ENCODE results near the gene GPR152. TPM values are rescaled to one million over a fixed set of nuclear protein-coding genes. Genes with fewer than 3 reads are reported as not detected.

GPR152 gene
- polyA plus RNA-seq, 3 donors, result not detected

GRCh38 chr11:67458266-67458665 is 5.7 kb upstream of the GPR152 start:
- H3K27ac Mint-ChIP-seq, result peak overlapping the region in 2 of 7 donors; percentile 36 to 52

GRCh38 chr11:67457453-67457852 is 4.9 kb upstream of the GPR152 start:
- H3K79me2 ChIP-seq (ENCODE audit: insufficient read depth, low read length), result no peaks in the 10 kb centered on the region
- intact Hi-C loops (cut with micrococcal nuclease), result no loop called here

More at GRCh38 chr11:67458266-67458665, 5.7 kb upstream of the GPR152 start:
- H3K4me1 ChIP-seq (ENCODE audit: control insufficient read depth in 1 of 2, insufficient read depth in 2 of 2, low read length in 2 of 2), result peaks cover 9 to 12% of the 10 kb centered on the region in 2 donors
- H3K9ac ChIP-seq (ENCODE audit: insufficient read depth, low read length, poor library complexity, severe bottlenecking), result no peak overlapping the region
- no peak overlapping the region for H2AFZ ChIP-seq (ENCODE audit: insufficient read depth, low read depth, low read length, poor library complexity, severe bottlenecking)
- no peaks in the 10 kb centered on the region for H3K36me3 ChIP-seq (replicated peaks in 1 of 2; ENCODE audit: control insufficient read depth in 1 of 2, insufficient read depth in 2 of 2, low read length in 2 of 2)
- no peaks in the 10 kb centered on the region for H4K20me1 ChIP-seq (ENCODE audit: insufficient read depth, low read length)
- DNase-seq, result no peak
- TF ChIP-seq CTCF (IDR thresholded peaks at IDR 0.05), result no peak
- WGBS (ENCODE audit: insufficient coverage), result 96% methylated on average over 18 of the region's 19 CpGs
- H3K27ac ChIP-seq (ENCODE audit: low read depth in 1 of 2, low read length in 2 of 2), result no peak overlapping the region
- intact Hi-C loops (cut with micrococcal nuclease), result no loop called here
- H3K9me3 ChIP-seq (replicated peaks in 1 of 2; ENCODE audit: control insufficient read depth in 1 of 2, insufficient read depth in 1 of 2, low read length in 2 of 2), result no peaks in the 10 kb centered on the region
- no peaks in the 10 kb centered on the region for H3K79me2 ChIP-seq (ENCODE audit: insufficient read depth, low read length)
- Mint-ChIP-seq H3K9me3 (no peaks in the 10 kb centered on the region), H3K36me3 (no peaks in the 10 kb centered on the region), H3K4me1 (peaks cover 7% of the 10 kb centered on the region), H3K27me3 (ENCODE audit: low read depth in 3 of 3) (peaks cover 1 to 7% (median 6%) of the 10 kb centered on the region in 3 donors), H3K4me3 (no peak overlapping the region)
- no peaks in the 10 kb centered on the region for H3K27me3 ChIP-seq (ENCODE audit: control insufficient read depth in 2 of 2, insufficient read depth in 2 of 2, low read length in 2 of 2)
- H3K4me2 ChIP-seq (replicated peaks; ENCODE audit: extremely low read depth, low read length, poor library complexity, severe bottlenecking), result no peak overlapping the region
- H3K4me3 ChIP-seq (replicated peaks in 1 of 3; ENCODE audit: low read depth in 2 of 3, low read length in 3 of 3), result no peak overlapping the region

More at GRCh38 chr11:67457453-67457852, 4.9 kb upstream of the GPR152 start:
- no peak overlapping the region for H3K27ac ChIP-seq (ENCODE audit: low read depth in 1 of 2, low read length in 2 of 2)
- TF ChIP-seq CTCF (IDR thresholded peaks at IDR 0.05), result no peak
- H3K4me2 ChIP-seq (replicated peaks; ENCODE audit: extremely low read depth, low read length, poor library complexity, severe bottlenecking), result no peak overlapping the region
- H3K4me1 ChIP-seq (ENCODE audit: control insufficient read depth in 1 of 2, insufficient read depth in 2 of 2, low read length in 2 of 2), result peaks cover 9 to 11% of the 10 kb centered on the region in 2 donors
- no peak overlapping the region for H2AFZ ChIP-seq (ENCODE audit: insufficient read depth, low read depth, low read length, poor library complexity, severe bottlenecking)
- Mint-ChIP-seq H3K36me3 (no peaks in the 10 kb centered on the region), H3K4me3 (no peak overlapping the region), H3K27me3 (ENCODE audit: low read depth in 3 of 3) (peaks cover 1 to 7% (median 6%) of the 10 kb centered on the region in 3 donors), H3K27ac (no peak overlapping the region), H3K4me1 (peaks cover 7% of the 10 kb centered on the region), H3K9me3 (no peaks in the 10 kb centered on the region)
- H3K4me3 ChIP-seq (replicated peaks in 1 of 3; ENCODE audit: low read depth in 2 of 3, low read length in 3 of 3), result no peak overlapping the region
- no peaks in the 10 kb centered on the region for H3K36me3 ChIP-seq (replicated peaks in 1 of 2; ENCODE audit: control insufficient read depth in 1 of 2, insufficient read depth in 2 of 2, low read length in 2 of 2)
- no peak overlapping the region for H3K9ac ChIP-seq (ENCODE audit: insufficient read depth, low read length, poor library complexity, severe bottlenecking)
- H3K9me3 ChIP-seq (replicated peaks in 1 of 2; ENCODE audit: control insufficient read depth in 1 of 2, insufficient read depth in 1 of 2, low read length in 2 of 2), result no peaks in the 10 kb centered on the region
- H4K20me1 ChIP-seq (ENCODE audit: insufficient read depth, low read length), result no peaks in the 10 kb centered on the region
- WGBS (ENCODE audit: insufficient coverage), result 99% methylated on average over 8 of the region's 12 CpGs
- no peak for DNase-seq
- no peaks in the 10 kb centered on the region for H3K27me3 ChIP-seq (ENCODE audit: control insufficient read depth in 2 of 2, insufficient read depth in 2 of 2, low read length in 2 of 2)

Data from CD14-positive monocyte (primary cell).